CD14-positive monocyte (primary cell): ENCODE measurements around the gene N4BP2. TPM values are rescaled to one million over a fixed set of nuclear protein-coding genes. Genes with fewer than 3 reads are reported as not detected.

Source experiments
- DNase-seq, 3 donors: peaks; one replicate each; pipeline ENCODE4 v3.0.0-alpha.2; 2011 to 2022
- H2AFZ ChIP-seq: 2 replicates; pipeline ENCODE4 v1.6.0; 2012; ENCODE audit warnings: mild to moderate bottlenecking, low read depth, low read length, inconsistent platforms; ENCODE audit not compliant: insufficient read depth, poor library complexity, severe bottlenecking
- H3K27ac ChIP-seq, 2 donors: 1 replicate in 1 of 2; 2 replicates in 1 of 2; pipeline ENCODE4 v1.5.1; 2012 to 2013; ENCODE audit warnings: low read length in 2 of 2, control low read depth in 1 of 2, inconsistent platforms in 1 of 2, low read depth in 1 of 2, mild to moderate bottlenecking in 1 of 2
- H3K27me3 ChIP-seq, 2 donors: one replicate each; pipeline versions ENCODE4 v1.6.0 to v1.6.1; 2011 to 2013; ENCODE audit warnings: low read length in 2 of 2; ENCODE audit not compliant: control insufficient read depth in 2 of 2, insufficient read depth in 2 of 2
- H3K36me3 ChIP-seq, 2 donors: replicated peaks in 1 of 2; 1 replicate in 1 of 2; 2 replicates in 1 of 2; pipeline versions ENCODE4 v1.5.1 to v1.6.1; 2012 to 2013; ENCODE audit warnings: low read length in 2 of 2, control low read depth in 1 of 2, inconsistent platforms in 1 of 2, mild to moderate bottlenecking in 1 of 2; ENCODE audit not compliant: insufficient read depth in 2 of 2, control insufficient read depth in 1 of 2
- H3K4me1 ChIP-seq, 2 donors: 1 replicate in 1 of 2; 2 replicates in 1 of 2; pipeline versions ENCODE4 v1.5.1 to v1.6.1; 2012 to 2013; ENCODE audit warnings: low read length in 2 of 2, control low read depth in 1 of 2, inconsistent platforms in 1 of 2, mild to moderate bottlenecking in 1 of 2, moderate library complexity in 1 of 2; ENCODE audit not compliant: insufficient read depth in 2 of 2, control insufficient read depth in 1 of 2
- H3K4me2 ChIP-seq: replicated peaks from 2 replicates; pipeline ENCODE3; 2012; ENCODE audit warnings: low read length, moderate library complexity, mild to moderate bottlenecking; ENCODE audit not compliant: poor library complexity, severe bottlenecking; ENCODE audit errors: extremely low read depth
- H3K4me3 ChIP-seq, 3 experiments: fragments of 200-600 bp in 1 of 3; sonication (generic) in 1 of 3; replicated peaks in 1 of 3; 1 replicate in 2 of 3; 2 replicates in 1 of 3; pipeline ENCODE4 v1.5.1; 2011 to 2013; ENCODE audit warnings: low read length in 3 of 3, mild to moderate bottlenecking in 3 of 3, control low read depth in 2 of 3, low read depth in 2 of 3, inconsistent platforms in 1 of 3, moderate library complexity in 1 of 3
- H3K79me2 ChIP-seq: 2 replicates; pipeline ENCODE4 v1.6.0; 2012; ENCODE audit warnings: mild to moderate bottlenecking, control low read depth, inconsistent platforms, low read length, moderate library complexity; ENCODE audit not compliant: insufficient read depth
- H3K9ac ChIP-seq: 2 replicates; pipeline ENCODE4 v1.6.0; 2017; ENCODE audit warnings: low read length, mild to moderate bottlenecking; ENCODE audit not compliant: insufficient read depth, poor library complexity, severe bottlenecking
- H3K9me3 ChIP-seq, 2 donors: replicated peaks in 1 of 2; 1 replicate in 1 of 2; 2 replicates in 1 of 2; pipeline versions ENCODE4 v1.5.1 to v1.6.1; 2012 to 2013; ENCODE audit warnings: low read length in 2 of 2, control low read depth in 1 of 2; ENCODE audit not compliant: control insufficient read depth in 1 of 2, insufficient read depth in 1 of 2
- H4K20me1 ChIP-seq: 2 replicates; pipeline ENCODE4 v1.6.0; 2012; ENCODE audit warnings: mild to moderate bottlenecking, low read length, control low read depth, moderate library complexity; ENCODE audit not compliant: insufficient read depth
- H3K27ac Mint-ChIP-seq, 7 donors: one replicate each; pipeline ENCODE4 v1.8.0; 2020; ENCODE audit warnings: mild to moderate bottlenecking in 7 of 7, mixed read lengths in 7 of 7, moderate library complexity in 6 of 7, inconsistent platforms in 2 of 7
- H3K27me3 Mint-ChIP-seq, 3 donors: one replicate each; pipeline ENCODE4 v1.8.0; 2021 to 2022; ENCODE audit warnings: low read depth in 3 of 3, mild to moderate bottlenecking in 3 of 3, mixed read lengths in 3 of 3, moderate library complexity in 3 of 3, inconsistent platforms in 1 of 3
- H3K36me3 Mint-ChIP-seq, 2 donors: one replicate each; pipeline ENCODE4 v1.8.0; 2020; ENCODE audit warnings: mixed read lengths in 2 of 2, inconsistent platforms in 1 of 2, mild to moderate bottlenecking in 1 of 2
- H3K4me1 Mint-ChIP-seq: one replicate; pipeline ENCODE4 v1.8.0; 2020; ENCODE audit warnings: mild to moderate bottlenecking, mixed read lengths
- H3K4me3 Mint-ChIP-seq, 2 donors: one replicate each; pipeline ENCODE4 v1.8.0; 2020; ENCODE audit warnings: mild to moderate bottlenecking in 2 of 2, mixed read lengths in 2 of 2, moderate library complexity in 1 of 2
- H3K9me3 Mint-ChIP-seq, 7 donors: one replicate each; pipeline ENCODE4 v1.8.0; 2020 to 2022; ENCODE audit warnings: mixed read lengths in 7 of 7, mild to moderate bottlenecking in 6 of 7, moderate library complexity in 6 of 7, inconsistent platforms in 2 of 7
- WGBS: methylation state at CpG from one replicate; pipeline ENCODE4 v1.1.5; 2013; ENCODE audit warnings: missing lambda C conversion rate; ENCODE audit not compliant: insufficient coverage; 5-methylcytosine and 5-hydroxymethylcytosine counted together
- intact Hi-C, 2 donors: fragments of 100-400 bp; cut with micrococcal nuclease; formaldehyde crosslinking; loops; one replicate each; pipeline versions ENCODE4 v1.15.0 to v1.15.1; 2023
- polyA plus RNA-seq, 3 donors: library from polyadenylated mRNA; depleted of rRNA in 1 of 3; unstranded in 2 of 3; stranded (reverse) in 1 of 3; fragments of 300-500 nt in 2 of 3; fragments of >200 nt in 1 of 3; fragmentation: Illumina TruSeq in 2 of 3; gene quantifications; 1 replicate in 2 of 3; 2 replicates in 1 of 3; pipeline ENCODE4 v1.2.3, GENCODE V29; 2012 to 2021
- TF ChIP-seq, protein P1 (sequence below): fragments of 200-600 bp; IDR thresholded peaks from one replicate; pipeline ENCODE4 v1.8.0; 2022; ENCODE audit warnings: antibody characterized with exemption, mild to moderate bottlenecking

N4BP2 gene
- polyA plus RNA-seq, 3 donors: 3.1 to 8.3 (median 4.8) TPM

- peaks cover 0 to 1% (median under 1%) of the 10 kb centered on the region in 3 donors for H3K27me3 Mint-ChIP-seq
- 89% methylated on average over 5 of the region's 5 CpGs for WGBS
- DNase-seq: no peak
- Histone ChIP-seq H3K4me2 (no peak overlapping the region), H3K27ac (no peak overlapping the region), H3K27me3 (no peaks in the 10 kb centered on the region), H3K4me1 (peaks cover 10 to 17% of the 10 kb centered on the region in 2 donors), H3K9ac (no peak overlapping the region), H2AFZ (no peak overlapping the region), H3K9me3 (no peaks in the 10 kb centered on the region), H3K4me3 (no peak overlapping the region), H3K79me2 (no peaks in the 10 kb centered on the region), H3K36me3 (no peaks in the 10 kb centered on the region), H4K20me1 (no peaks in the 10 kb centered on the region)
- H3K27ac Mint-ChIP-seq: peak overlapping the region in 1 of 7 donors; percentile 26
- peaks cover 0 to 2% of the 10 kb centered on the region in 2 donors for H3K36me3 Mint-ChIP-seq
- TF ChIP-seq, protein P1, sequence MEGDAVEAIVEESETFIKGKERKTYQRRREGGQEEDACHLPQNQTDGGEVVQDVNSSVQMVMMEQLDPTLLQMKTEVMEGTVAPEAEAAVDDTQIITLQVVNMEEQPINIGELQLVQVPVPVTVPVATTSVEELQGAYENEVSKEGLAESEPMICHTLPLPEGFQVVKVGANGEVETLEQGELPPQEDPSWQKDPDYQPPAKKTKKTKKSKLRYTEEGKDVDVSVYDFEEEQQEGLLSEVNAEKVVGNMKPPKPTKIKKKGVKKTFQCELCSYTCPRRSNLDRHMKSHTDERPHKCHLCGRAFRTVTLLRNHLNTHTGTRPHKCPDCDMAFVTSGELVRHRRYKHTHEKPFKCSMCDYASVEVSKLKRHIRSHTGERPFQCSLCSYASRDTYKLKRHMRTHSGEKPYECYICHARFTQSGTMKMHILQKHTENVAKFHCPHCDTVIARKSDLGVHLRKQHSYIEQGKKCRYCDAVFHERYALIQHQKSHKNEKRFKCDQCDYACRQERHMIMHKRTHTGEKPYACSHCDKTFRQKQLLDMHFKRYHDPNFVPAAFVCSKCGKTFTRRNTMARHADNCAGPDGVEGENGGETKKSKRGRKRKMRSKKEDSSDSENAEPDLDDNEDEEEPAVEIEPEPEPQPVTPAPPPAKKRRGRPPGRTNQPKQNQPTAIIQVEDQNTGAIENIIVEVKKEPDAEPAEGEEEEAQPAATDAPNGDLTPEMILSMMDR: no peak
- no peak overlapping the region for H3K4me3 Mint-ChIP-seq
- intact Hi-C loops: no loop called here
- peaks cover 21% of the 10 kb centered on the region for H3K4me1 Mint-ChIP-seq
- H3K9me3 Mint-ChIP-seq: peaks cover 0 to 3% (median 0%) of the 10 kb centered on the region in 7 donors
Observed at GRCh38 chr4:40178672-40179071, 122.0 kb downstream of the N4BP2 start.

GRCh38 chr4:40179360-40179759 lies 122.7 kb downstream of the N4BP2 start:
- H3K4me3 Mint-ChIP-seq: no peak overlapping the region
- Histone ChIP-seq H3K79me2 (no peaks in the 10 kb centered on the region), H3K27me3 (no peaks in the 10 kb centered on the region), H3K9ac (no peak overlapping the region), H3K4me2 (no peak overlapping the region), H3K9me3 (no peaks in the 10 kb centered on the region), H3K4me1 (peaks cover 10 to 22% of the 10 kb centered on the region in 2 donors), H3K4me3 (no peak overlapping the region), H3K27ac (no peak overlapping the region), H3K36me3 (no peaks in the 10 kb centered on the region), H2AFZ (no peak overlapping the region), H4K20me1 (no peaks in the 10 kb centered on the region)
- H3K27me3 Mint-ChIP-seq: peaks cover 0 to 3% (median 0%) of the 10 kb centered on the region in 3 donors
- WGBS: no CpG with 5 or more reads among the region's 1 CpG
- peaks cover 0 to 3% (median 0%) of the 10 kb centered on the region in 7 donors for H3K9me3 Mint-ChIP-seq
- TF ChIP-seq, protein P1: no peak
- no peak for DNase-seq
- peaks cover 0 to 2% of the 10 kb centered on the region in 2 donors for H3K36me3 Mint-ChIP-seq
- no peak overlapping the region for H3K27ac Mint-ChIP-seq
- H3K4me1 Mint-ChIP-seq: peaks cover 24% of the 10 kb centered on the region
- intact Hi-C loops: no loop called here
